ENCODE data around the gene PSAPL1.

GRCh38 chr4:7424553-7425111 lies 10.1 kb downstream of the PSAPL1 start:
- TF ChIP-seq CTCF (conservative IDR thresholded peaks at IDR 0.05 in 1 of 2, IDR thresholded peaks at IDR 0.05 in 1 of 2; ENCODE audit: low read depth in 1 of 2, low read length in 2 of 2) (no peak), EZH2 (IDR thresholded peaks at IDR 0.05; ENCODE audit: low read length, missing control alignments) (no peak)
